Vagina (tissue), 2 donors: ENCODE results near the gene CBX8.

Experiments
- CTCF ChIP-seq, 3 experiments: fragments of 450-650 bp in 2 of 3; fragments of 200-600 bp in 1 of 3; sonication (generic) in 1 of 3; IDR thresholded peaks; one replicate each; pipeline ENCODE4 v1.5.1; 2017 to 2019; ENCODE audit warnings: antibody characterized with exemption in 3 of 3, mild to moderate bottlenecking in 2 of 3, moderate library complexity in 2 of 3
- POLR2AphosphoS5 ChIP-seq, 2 donors: sonication (generic); formaldehyde crosslinking; IDR thresholded peaks; one replicate each; pipeline ENCODE4 v1.9.0; 2017; ENCODE audit warnings: antibody characterized with exemption in 2 of 2, mild to moderate bottlenecking in 2 of 2, low read depth in 1 of 2; ENCODE audit not compliant: insufficient read depth in 1 of 2

DNA sequence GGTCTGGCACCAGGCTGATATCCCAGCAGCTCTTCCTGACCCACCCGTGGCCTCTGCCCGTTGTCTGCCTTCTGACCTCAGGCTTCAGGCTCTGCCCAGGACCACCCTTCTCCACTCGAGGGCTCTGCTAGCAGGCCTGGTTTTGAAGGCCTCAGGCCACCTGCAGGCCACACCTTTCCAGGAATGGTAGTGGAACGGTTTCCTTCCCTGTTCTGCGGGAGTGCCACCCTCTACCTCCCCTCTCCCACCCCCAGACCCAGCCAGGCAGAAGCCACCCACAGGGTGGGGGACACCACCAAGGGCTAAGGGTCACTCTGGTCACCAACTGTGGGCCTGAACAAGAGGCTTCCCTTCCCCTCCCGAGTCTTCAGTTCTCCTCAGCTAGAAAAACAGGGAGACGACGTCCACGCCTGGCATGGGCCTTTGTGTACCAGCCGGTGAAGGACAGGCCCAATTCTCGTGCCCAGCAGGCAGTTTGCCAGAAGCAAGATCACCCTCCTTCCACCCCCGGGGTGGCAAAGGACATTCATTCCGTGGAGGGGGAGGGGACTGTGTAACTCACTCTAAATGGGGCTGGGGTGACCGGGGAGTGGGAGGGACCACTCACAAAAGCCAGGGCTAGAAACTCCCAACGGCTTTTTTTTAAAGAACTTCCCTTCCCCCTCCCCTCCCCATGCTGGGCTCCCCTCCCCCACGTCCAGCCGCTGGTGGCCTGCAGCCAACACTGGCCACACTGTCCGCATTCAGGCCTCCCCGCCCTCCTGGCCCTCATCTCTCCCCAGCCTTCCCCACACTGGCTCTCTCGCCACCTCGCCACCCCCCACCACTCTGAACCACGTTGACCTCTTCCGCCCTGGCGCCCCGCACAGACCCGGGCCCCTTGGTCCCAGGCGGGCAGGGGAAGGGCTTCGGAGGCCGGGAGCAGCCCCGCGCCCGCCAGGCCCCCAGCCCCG, 34.7 kb upstream of the CBX8 start:
- TF ChIP-seq CTCF (IDR thresholded peaks at IDR 0.05) (no peak), POLR2AphosphoS5 (IDR thresholded peaks at IDR 0.05; ENCODE audit: insufficient read depth in 1 of 2, low read depth in 1 of 2) (no peak)
